ENCODE results near the gene TOM1L2.

The TOM1L2 gene

DNA sequence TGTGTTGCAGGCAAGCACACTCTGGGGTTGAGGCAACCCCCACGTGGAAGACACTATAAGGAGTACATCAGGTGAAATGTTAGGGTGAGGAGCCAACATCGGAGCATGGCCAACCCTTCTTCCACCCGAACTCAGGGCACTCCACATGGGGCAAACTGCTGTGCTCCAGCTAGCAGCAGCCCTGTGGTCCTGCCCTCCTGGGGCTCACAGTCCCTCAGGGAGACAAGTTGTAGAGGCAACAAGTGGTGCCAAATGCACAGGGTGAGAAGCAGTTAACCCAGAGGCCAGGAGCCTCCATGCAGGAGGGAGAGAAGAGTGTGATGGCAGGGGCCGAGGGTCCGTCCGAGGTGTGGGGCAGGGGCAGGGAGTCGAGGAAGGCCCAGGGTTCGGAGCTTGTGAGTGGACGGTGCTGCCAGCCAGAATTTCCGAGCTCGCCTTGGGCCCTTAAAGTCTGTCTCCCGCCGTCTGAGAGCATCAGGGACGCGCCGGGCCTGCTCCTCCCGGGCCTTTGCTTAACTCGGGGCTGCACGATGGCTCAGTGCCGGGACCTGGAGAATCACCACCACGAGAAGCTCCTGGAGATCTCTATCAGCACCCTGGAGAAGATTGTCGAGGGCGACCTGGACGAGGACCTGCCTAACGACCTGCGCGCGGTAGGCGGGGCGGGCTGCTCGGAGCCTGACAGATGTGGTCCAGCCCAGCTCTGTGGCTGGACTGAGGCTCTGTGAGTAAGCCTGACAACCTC is 34.5 kb upstream of the TOM1L2 start:
- H3K4me3 ChIP-seq (replicated peaks in 1 of 2; ENCODE audit: low read depth in 2 of 2, low read length in 2 of 2): no peak overlapping the region
- no peak for DNase-seq (ENCODE audit: low read depth in 2 of 2)
- TF ChIP-seq, protein P1, sequence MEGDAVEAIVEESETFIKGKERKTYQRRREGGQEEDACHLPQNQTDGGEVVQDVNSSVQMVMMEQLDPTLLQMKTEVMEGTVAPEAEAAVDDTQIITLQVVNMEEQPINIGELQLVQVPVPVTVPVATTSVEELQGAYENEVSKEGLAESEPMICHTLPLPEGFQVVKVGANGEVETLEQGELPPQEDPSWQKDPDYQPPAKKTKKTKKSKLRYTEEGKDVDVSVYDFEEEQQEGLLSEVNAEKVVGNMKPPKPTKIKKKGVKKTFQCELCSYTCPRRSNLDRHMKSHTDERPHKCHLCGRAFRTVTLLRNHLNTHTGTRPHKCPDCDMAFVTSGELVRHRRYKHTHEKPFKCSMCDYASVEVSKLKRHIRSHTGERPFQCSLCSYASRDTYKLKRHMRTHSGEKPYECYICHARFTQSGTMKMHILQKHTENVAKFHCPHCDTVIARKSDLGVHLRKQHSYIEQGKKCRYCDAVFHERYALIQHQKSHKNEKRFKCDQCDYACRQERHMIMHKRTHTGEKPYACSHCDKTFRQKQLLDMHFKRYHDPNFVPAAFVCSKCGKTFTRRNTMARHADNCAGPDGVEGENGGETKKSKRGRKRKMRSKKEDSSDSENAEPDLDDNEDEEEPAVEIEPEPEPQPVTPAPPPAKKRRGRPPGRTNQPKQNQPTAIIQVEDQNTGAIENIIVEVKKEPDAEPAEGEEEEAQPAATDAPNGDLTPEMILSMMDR (IDR thresholded peaks at IDR 0.05; ENCODE audit: low read depth, low read length): no peak

- TF ChIP-seq, protein P1 (IDR thresholded peaks at IDR 0.05; ENCODE audit: low read depth, low read length): no peak
- H3K4me3 ChIP-seq (replicated peaks in 1 of 2; ENCODE audit: low read depth in 2 of 2, low read length in 2 of 2): no peak overlapping the region
- DNase-seq (ENCODE audit: low read depth in 2 of 2): no peak
These were observed 33.3 kb upstream of the TOM1L2 start for GRCh38 chr17:18005496-18005895.

DNA sequence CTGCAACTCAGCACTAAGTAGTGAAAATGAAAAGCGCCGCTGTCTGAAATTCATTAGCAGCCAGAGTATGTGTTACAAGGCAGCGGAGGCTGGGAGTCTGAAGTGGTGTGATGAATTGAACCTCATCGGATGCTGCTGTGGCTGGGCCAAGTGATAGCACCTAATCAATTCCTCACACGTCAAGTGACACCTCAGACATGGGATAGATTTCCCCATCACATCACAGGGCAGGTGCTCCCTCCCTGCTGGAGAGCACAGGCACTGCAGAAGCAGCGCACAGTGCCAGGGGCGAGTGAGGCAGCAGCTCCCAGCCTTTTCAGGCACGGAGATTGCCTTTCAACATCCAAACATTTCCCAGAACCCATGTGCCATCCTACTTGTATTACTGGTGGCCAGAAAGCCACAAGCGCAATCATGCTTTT is 32.7 kb upstream of the TOM1L2 start:
- TF ChIP-seq, protein P1 (IDR thresholded peaks at IDR 0.05; ENCODE audit: low read depth, low read length): peak; percentile 43
- DNase-seq (ENCODE audit: low read depth in 2 of 2): no peak
- no peak overlapping the region for H3K4me3 ChIP-seq (replicated peaks in 1 of 2; ENCODE audit: low read depth in 2 of 2, low read length in 2 of 2)

GRCh38 chr17:18004345-18004744 is 32.1 kb upstream of the TOM1L2 start:
- no peak for DNase-seq (ENCODE audit: low read depth in 2 of 2)
- H3K4me3 ChIP-seq (replicated peaks in 1 of 2; ENCODE audit: low read depth in 2 of 2, low read length in 2 of 2): no peak overlapping the region
- TF ChIP-seq, protein P1 (IDR thresholded peaks at IDR 0.05; ENCODE audit: low read depth, low read length): no peak

DNA sequence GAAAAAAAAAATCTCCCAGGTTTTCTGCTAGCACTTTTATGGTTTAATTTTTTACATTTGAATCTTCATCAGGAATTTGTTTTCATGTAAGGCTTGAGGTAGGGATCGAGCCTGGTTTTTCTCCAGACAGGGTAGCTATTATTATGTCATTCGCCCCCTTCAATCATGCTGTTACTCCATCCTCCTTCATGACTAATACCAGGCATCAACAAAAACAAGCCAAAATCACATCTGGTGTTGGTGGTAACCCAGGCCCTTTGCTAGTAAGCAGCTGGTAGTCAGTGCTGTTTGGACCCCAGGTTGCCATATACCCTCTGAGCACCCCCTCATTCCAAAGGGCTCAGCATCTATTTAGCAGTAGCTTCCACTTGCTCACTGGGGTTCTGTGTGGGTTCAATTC is 30.0 kb upstream of the TOM1L2 start:
- DNase-seq (ENCODE audit: low read depth in 2 of 2): peak in 1 of 2 donors; percentile 43
- TF ChIP-seq, protein P1 (IDR thresholded peaks at IDR 0.05; ENCODE audit: low read depth, low read length): no peak
- H3K4me3 ChIP-seq (replicated peaks in 1 of 2; ENCODE audit: low read depth in 2 of 2, low read length in 2 of 2): no peak overlapping the region

GRCh38 chr17:18000030-18000408 is 27.8 kb upstream of the TOM1L2 start:
- no peak overlapping the region for H3K4me3 ChIP-seq (replicated peaks in 1 of 2; ENCODE audit: low read depth in 2 of 2, low read length in 2 of 2)
- DNase-seq (ENCODE audit: low read depth in 2 of 2): no peak
- TF ChIP-seq, protein P1 (IDR thresholded peaks at IDR 0.05; ENCODE audit: low read depth, low read length): no peak

Measured in cardiac fibroblast (primary cell).